ENCODE measurements around the gene GRIK3. TPM values are rescaled to one million over a fixed set of nuclear protein-coding genes. Genes with fewer than 3 reads are reported as not detected.

The GRIK3 gene
- polyA plus RNA-seq, 1 donor, result 3.4 TPM

DNA sequence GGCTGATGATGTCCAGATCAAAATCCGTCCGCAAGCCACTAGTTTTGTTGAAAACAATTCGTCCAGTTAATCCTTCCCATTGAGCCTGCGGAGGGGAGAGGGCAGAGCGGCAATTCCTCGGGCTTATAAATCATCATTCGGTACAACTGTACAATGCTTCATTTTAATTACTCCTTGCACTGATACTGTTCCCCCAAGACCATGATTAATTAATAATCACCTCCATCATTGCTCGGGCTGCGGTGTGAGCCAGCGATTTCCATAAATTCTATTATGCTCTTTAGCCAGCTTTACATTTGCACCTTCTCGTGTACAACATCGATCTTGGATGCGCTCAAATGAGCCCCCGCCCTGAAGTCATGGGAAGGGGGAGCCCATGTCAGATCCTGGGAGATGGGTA lies 180.7 kb downstream of the GRIK3 start:
- no peak for DNase-seq

DNA sequence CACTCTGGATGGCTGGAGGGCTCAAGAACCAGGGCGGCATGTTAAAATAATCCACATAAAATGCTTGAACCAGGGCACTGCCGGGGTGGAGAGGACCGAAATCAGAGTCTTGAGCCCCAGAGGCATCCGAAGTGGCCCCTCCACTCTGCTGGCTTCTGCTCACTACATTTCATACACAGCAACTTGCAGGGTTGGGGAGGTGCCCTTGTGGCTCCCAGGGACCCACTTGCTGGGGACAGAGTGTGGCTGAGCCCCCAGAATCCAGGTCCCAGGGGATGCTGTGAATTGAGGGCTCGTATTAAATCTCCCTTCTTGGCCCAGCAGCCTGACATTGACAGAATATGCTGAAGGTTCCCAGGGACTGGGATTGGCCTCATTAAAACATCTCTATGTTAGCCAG lies 181.7 kb downstream of the GRIK3 start:
- no peak for DNase-seq

DNA sequence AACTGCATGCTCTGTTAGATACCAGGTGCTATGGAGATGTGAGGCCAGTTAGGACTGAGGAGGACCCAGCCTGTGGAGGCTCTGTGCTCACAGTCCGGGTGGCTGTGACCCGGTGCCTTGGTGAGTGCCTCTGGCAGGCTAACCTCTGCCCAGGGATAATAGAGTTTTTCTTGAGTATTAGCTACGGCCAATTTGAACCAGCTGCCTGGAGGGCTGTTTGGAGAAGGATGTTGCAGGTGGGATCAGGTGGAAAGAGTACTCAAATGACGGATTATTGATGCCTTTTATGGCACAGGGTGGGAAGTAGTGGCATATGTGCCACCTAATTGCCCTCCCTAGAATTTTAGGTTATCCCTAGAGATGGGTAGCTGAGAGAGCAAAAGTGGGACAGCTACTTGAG lies 182.7 kb downstream of the GRIK3 start:
- DNase-seq, result no peak

DNA sequence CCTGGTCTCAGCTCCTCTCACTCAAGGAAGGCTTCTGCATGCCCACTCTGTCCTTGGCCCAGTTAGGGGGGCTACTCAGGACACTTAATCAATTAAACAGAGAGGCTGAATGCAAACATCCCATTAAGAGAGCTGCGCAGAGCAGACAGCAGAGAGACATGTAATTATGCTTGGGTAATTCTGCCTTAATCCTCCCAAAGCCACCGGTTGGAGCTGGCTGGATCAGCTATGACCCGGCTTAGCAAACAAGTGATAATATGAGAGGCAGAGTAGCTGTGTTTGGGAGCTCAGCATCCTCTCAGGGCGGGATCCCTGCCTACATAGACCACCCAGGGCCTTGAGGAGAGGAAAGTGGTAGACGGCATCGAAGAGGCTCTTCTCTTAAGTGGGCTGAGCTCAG lies 183.2 kb downstream of the GRIK3 start:
- no peak for DNase-seq

DNA sequence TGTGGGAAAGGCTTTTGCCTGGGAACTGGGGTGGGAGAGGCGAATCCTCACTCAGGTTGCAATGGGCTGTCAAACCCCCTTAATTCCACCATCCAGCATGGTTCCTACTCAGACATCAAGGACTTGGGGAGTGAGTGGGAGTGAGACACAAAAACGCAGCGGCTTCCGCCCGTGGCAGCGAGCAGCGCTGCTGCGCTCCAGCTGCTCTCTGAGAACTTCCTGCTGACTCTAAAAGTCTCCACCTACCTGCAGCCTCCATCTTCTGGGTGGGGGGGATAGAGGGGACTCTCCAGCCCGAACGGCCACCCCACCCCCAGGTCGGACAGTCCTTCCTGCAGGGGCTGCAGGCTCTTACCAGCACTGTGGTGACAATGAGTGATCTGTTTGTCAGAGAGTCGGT lies 184.4 kb downstream of the GRIK3 start:
- no peak for DNase-seq

DNA sequence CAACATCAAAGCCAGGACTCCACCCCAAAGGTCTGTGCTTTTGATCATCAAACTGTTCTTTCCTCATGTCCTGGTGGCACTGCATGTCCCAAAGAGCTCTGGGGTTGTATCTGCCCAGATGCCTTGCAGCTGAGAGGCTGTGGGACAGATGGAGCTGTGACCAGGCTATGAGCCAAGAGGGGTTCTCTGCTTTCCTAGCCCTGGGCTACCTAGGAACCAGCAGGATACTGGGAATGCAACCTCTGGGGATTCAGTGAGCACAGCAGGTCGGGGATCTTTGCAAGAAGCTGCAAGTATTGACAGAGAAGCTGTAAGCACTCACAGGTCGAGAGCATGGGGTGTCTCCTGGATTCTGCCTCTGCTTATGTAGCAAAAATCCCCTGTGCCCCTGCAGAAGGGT lies 186.6 kb downstream of the GRIK3 start:
- no peak for DNase-seq

DNA sequence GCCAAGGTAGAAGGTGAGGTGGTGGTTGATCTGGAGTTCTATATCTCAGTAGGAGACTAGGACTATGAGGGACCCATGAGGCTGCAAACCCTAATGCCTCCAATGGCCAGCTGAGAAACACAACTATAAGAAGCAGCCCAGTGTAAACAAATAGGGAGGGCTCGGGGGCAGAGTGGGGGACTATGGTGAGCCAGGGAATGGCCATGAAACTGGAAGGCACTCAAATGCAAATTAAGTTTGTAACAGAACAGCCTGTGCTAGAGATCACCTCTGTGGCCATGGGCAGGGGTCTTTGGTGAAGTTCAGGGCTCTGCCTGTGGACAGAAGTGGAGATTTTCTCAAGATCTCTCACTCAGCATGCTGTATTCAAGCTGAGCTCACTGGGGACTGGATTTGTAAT lies 187.1 kb downstream of the GRIK3 start:
- no peak for DNase-seq

DNA sequence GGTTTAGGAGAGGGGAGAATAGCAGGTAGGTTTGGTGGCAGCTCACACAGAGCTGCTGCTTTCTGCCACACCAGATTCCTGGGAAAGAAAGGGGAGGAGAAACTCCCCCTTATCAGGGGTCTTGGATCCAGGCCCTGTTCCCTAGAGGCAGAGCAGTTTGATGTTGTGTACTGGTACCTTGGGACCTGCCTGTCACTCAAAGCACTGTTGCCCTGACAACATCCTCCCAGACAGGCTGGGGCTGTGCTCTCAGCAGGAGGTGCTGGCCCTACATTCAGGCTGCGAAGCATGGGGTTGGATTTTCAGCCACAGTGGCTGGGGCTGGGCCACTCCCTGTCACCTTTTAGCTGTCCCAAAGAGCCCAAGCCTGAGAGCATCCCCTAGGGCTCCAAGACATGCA lies 188.0 kb downstream of the GRIK3 start:
- no peak for DNase-seq

DNA sequence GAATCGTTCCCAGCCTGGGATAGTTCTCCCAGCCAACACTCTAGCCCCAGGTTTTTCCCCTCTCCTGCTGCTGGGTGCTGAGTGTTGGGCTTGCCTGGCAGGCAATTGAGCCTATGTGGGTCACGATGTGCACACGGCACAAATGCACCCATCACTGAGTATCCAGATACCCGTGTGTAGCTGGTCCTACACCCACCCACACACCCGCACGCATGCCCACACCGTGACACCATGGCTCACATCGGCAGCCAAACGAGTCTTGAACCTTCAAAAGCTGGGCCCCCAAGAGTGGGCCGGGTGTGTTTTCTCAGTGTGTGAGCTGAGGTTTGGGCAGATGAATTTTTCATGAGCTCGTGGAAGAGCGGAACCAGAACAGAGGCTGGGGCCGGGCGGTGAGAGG lies 188.5 kb downstream of the GRIK3 start:
- DNase-seq, result no peak

DNA sequence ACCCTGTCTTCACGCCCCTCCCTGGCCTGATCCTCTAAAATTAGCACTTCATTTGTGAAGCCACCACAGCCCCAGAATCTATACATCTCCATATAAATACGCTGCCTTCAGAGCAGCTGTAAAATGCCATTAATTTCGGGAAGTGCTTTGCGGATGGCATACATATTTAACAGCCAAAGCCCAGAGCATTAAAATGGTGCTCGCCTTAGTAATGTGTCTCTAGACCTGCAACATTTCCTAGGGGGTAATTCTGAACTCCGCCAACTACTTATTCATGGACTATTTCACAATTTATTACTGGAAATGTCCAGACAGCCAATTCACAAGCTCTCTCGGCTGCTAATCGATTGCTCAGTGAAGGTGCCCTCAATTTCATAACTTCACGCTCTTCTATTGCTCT lies 189.4 kb downstream of the GRIK3 start:
- no peak for DNase-seq

DNA sequence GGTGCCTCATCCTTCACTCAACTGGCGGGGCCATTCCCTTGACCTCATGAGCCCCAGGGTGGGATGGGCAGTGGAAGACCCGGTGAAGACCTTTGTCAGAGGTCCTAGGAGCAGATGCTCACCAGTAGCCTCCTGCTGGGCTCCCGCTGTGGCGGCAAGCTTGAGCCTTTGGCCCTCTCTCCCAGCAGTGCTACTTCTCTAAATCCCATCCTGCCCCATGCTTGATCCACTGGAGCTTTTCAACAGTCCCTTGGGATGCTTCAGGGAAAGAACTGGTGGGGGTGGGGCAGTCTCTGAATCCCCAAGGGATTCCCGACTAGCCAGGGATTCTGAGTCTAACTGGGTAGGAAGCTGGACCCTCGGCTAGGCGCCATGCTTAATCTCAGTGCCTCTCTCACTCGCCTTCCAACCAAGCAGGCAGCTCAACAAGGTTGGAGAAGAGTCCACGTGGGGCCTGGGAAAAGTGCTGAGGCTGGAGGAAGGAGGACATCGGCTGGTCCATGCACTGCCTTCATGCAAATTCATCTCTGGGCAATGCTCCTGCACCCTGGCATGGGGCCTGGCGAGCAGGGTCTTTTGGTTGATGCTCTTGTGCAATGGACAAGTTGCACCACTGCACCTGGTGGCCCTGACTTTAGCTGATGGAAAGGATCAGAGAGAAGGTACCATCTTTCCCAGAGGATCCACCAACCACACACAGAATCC lies 190.3 kb downstream of the GRIK3 start:
- no peak for DNase-seq

DNA sequence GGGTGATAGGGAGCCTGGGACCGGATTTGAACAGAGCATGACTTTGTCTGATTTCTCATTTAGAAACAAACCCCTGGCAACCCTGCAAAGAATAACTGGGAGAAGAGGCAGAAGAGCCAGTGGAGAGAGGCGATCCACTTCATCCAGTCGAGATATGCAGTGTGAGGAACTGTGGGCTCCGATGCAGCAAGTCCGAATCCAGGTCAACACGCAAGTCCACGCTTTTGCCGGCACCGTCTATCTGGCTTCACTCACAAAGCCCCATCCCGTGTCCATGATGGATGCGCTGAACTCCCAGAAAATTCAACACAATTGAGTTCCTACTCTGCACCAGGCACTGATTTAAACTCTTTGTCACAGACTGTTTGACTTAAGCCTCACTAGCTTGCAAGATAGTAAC lies 191.3 kb downstream of the GRIK3 start:
- no peak for DNase-seq

DNA sequence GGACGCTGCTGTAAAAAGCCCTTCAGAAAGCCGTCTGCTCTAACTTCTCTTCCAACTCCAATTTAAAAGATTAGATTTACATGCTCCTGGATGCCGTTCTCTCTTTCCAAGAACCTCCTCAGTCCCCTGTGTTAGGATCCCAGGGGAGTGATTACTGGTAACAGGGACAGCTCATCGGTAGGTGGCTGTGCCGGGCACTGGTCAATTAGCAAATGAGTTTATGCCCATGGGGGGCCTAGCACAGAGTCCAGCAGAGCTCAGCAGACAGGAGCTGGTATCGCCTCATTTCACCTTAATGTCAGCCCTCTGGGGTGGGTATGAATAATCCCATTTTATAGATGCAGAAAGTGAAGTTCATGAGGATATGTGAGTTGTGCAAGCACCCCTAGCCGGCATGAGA lies 191.9 kb downstream of the GRIK3 start:
- no peak for DNase-seq

DNA sequence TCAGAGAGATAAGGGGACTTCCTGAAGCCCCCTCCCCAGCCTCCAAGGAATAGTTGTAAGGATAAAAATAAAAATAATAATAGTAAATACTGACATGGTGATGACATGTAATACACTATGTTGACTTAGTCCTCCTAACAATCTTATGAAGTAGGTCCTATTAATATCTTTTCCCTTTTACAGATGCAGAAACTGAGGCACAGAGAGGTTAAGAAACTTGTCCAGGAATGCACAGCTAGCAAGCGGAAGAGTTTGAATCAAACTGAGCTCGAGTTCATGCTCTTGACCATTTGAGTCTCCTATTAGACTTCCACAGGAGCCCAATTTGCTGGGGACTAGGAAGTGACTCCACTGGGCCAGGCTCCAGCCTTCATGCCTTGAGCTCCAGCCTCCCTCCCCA lies 194.8 kb downstream of the GRIK3 start:
- no peak for DNase-seq

DNA sequence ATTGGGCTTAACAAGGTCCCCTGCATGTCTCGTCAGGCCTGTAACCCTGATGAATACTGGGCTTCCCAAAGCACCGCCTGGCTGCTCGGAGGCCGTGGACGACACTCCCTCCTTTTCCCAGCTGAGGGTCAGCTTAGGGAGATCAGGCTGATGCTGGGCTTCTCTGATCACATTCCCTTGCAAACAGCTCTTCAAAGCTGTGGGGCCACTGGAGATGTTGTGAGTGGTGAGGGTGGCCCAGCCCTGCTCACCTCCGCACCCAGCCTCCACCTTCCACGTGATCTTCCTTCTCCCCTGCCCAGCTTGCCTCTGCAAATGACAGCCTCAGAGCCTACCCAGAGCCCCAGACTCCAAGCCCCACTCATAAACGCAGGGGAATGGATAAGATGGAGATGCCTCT lies 195.4 kb downstream of the GRIK3 start:
- DNase-seq, result no peak

DNA sequence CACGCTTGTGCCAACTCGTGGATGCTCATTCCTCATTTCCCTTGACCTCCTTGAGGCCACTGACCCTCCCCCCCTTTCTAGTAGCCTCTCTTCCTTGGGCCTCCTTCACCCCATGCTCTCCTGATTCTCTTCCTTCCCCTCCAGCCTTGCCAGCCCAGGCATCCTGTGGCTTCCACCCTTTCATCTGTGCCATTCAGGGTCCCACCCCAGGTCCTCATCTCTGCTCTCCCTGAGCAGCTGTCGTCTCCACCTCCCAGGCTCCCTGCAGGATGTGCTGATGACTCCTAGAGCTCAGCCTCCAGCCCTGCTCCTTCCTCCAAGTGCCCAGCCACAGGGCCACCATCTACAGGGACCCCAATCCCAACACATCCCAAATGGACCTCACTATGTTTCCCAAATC lies 197.4 kb downstream of the GRIK3 start:
- DNase-seq, result no peak

DNA sequence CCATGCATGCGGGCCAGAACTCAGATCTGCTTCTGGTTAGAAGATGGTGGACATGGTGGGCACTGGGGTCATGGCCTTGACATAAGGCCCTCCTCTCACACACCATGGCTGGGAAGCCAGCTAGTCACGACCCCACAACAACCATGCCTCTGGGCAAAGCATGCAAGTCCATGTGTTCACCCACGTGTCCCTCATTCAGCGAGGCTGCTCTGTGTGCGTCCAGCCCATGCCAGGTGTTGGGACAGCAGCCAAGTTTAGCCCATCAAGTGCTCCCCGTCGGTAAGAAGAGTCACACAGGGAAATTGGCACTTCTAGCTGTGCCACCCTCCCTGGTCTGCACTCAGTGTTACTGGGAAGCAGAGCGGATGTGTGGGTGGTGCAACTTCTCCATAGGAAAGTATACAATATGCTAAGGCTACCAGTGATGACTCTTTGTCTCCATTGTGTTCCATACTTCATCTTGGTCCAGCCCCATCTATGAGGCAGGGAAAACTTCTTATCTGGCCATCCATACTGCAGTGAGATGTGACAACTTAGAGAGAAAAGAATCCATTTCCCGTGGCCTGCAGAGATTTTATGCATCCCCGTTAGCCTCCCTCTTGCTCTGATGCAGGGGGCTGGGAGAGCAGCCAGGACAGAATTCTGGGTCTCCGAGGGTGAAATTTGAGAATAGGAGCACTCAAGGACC lies 198.0 kb downstream of the GRIK3 start:
- DNase-seq, result no peak

DNA sequence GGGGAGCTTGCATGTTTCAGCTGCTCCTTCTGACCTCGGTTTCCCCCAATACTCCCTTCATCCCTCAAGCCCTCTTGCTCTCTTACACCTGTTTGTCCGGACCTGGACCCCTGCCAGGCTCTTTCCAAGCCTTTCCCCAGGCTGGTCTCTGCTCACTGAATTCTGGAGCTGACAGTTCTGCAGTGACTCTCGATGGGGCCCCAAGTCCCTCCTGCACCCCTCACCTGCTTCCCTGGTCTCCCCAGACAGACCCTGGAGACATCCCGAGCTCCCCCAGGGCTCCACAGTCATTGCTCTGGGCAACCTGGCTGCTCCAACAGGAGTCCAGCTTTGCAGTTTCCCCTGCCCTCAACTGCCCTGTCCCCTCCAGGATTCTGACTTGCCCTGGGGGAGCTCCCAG lies 198.6 kb downstream of the GRIK3 start:
- DNase-seq, result no peak

DNA sequence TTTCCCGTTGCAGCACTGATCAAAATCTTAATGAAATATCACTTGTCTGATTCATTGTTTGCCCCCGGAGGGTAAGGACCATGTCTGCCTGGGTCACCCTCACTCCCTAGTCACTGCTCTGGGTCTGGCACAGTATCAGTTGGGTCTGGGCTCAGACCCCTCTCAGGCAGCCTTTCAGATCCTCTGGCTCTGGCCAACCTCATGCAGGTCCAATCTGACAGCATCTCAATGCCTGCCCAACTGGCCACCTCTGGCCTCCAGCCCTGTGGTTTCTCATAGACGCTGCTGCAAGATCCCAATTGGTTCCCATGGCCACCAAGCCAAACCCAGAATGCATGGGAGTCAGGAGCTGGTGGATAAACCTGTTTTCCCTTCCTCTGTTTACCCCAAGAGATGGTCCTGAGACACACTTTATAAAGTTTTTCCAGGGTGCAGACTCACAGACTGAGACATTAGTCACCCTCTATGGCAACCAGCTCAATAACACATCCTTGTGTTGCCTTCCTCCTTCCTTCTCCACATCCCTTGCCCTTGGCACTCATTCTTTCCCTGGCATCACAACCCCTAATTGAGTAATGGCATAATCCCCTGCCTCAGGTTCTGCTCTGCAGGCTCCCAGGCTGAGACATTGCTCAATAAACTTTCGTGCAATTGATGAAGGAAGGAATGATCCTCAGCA lies 199.2 kb downstream of the GRIK3 start:
- no peak for DNase-seq

DNA sequence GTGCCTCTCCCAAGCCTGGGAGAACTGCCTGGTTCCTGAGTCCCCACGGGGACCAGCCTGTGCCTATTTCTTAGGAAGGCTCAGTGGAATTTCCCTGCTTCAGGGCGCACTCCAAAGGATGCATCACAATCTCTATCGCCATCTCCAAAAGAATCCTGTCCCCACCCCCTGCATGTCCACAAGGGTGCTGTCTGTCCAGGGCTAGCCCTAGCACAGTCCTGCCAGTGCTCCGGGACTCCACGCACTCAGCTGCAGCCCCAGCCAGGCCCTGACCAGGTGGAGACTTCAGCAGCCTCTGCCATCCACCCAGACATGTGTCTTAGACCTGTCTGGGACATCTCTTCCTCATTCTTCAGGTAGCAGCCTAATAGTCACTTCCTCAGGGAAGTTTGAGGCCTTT lies 199.7 kb downstream of the GRIK3 start:
- DNase-seq, result no peak

DNA sequence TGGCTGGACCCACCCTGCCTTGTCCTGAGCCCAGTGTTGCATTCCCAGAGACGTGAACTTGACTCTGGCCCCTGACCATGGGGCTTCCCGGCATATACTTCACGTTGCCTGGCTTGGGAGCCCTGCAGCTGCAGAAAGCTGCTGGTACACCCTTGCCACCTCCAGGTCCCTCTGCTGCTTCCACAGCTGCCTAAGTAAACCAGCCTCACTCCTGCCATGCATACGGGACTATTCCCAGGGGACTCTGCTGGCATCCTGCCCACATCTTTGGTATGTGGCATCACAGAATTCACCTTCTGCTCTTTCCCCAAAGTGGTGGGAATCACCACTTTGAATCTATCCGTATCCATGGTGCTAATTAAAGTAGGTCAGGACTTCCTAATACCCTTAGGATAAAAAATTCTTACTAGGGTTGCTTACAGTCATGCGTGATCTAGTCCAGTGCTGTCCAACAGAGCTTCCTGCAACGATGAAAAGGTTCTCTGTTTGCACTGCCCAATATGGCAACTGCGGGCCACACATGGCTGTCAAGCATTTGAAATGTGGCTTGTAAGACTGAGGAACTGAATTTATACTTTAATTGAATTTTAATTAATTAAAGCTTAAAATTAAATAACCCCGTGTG lies 203.0 kb downstream of the GRIK3 start:
- DNase-seq, result no peak

DNA sequence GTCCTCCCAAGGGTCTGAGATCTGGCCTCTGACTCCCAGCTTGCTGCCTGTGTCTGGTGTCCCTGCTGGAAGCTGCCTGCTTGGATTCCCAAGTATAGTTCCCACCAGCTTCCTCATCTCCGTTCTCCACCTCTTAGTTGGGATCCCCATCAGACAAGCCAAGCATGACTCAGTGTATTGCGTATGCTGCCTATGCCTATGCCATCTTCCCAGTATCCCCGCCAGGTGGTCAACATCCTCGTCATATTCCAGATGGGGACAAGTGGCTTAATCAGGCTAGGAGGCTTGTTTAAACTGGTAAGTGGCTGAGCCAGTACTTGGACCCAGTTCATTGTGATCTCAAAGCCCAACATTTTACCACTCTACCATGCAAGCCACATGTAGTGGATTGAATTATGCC lies 204.4 kb downstream of the GRIK3 start:
- DNase-seq, result no peak

DNA sequence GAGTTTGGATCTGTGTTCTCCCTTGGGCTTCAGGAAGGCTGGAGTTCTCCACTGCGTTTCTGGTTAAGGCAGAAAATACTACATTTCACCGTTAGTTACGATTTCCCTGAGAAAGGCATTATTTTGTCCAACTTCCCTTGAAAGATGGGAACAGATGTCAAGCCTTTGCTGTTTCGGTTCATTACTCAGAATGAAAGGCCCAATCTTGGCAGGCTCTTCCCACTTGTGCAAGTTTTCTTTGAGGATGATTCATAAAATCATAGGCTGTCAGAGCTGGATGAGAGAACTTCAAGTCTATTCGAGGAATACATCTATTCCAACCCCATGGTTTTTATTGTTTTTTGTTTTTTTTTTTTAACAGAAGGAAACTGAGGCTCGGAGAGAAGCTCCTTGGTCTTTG lies 205.2 kb downstream of the GRIK3 start:
- no peak for DNase-seq
